Measurements from ENCODE around the gene WWOX.

WWOX gene

DNA sequence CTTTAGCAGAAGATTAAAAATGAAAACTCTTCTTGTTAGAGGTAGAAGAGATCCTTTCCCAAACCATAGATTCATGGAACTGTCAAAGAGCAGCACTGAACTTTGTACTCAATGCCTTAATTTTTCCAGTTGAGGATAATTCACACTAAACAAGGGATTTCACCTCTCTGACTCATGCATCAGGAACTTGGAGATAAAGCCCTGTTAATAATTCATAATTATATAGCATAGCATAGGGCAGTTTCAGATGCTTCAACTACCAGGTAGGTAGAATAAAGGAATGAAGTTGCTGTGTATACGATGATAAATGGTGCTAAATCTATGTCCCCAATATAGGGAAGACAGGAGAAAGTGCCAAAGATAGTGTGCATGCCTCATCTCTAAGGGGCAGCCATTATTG, 1050.7 kb downstream of the WWOX start:
- no peak for DNase-seq (ENCODE audit: low read depth)

DNA sequence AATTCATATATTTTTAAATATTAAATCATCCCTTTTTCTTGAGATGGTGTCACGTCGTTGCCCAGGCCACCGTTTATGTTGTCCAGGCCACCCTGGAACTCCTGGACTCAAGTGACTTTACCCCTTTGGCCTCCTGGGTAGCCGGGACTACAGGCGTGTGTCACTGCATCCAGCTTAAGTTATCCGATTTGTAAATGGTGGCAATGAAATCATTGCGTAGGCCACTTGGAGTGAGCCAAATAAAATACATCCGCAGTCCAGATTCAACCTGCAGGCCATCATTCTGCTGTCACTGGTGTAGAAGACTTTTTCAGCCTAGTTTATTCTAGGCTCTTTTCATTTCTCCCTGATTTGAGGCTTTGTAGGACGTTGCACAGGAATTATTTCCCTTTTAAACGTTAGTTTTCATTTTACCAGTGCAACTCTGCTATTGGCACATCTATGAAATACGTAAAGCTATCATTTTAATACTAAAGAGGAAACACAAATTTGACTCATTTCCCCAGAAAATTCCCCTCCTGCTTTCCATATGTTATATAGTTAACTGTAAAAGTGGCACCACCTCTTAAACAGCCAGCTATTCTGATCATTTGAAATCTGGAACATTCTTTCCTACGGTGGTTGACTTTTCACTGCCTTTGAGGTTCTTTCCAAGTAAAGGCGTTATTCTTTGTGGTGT, 1051.3 kb downstream of the WWOX start:
- DNase-seq (ENCODE audit: low read depth) = no peak

DNA sequence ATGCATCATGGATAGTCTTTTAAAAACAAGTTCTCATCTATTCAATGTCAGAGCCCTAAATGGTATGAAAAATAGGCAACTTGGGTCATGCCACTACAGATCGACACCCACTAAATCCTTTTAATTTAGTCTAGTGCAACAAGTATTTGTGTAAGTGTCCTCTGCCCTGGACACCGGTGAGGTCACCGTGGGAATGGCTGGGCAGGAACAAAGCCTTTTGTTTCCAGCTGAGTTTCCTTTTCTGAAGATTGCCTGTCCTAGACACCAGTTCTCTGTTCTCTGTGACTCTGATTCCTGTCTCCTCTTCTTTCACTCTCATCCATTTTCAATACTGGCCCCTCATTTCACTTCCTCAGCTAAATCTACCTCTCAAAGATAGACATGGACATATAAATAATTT, 1054.6 kb downstream of the WWOX start:
- no peak for DNase-seq (ENCODE audit: low read depth)

DNA sequence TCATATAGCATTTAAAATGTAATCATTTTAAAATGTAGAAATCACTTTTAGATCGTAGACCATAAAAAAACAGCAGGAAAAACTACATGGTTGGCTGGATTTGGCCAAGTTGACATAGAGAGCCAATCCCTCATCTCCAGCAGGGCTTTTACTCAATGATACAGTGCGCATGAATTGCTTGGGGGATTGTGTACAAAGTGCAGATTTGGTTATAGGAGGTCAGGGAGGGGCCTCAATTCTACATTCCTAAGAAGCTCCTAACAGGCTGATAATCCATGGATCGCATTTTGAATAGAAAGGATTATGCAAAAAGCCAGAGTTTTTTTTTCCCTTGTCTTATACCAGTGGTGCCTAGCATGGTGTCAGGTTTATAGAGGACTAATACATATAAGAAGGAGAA, 1056.0 kb downstream of the WWOX start:
- no peak for DNase-seq (ENCODE audit: low read depth)

DNA sequence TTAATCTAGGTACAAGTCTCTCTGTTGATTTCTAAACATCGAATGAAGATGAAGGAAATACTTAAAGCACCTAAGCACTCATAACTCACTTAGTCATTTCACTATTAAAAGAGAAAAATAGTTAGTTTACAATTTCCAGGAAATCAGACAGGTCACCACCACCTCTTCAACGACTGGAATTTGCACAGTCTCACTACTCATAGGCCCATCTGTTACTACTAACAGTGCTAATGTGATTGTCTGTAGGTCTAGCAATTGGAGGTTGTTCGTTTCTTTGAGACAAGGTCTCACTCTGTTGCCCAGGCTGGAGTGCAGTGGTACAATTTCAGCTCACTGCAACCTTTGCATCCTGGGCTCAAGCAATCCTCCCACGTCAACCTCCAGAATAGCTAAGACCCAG, 1056.5 kb downstream of the WWOX start:
- no peak for DNase-seq (ENCODE audit: low read depth)

DNA sequence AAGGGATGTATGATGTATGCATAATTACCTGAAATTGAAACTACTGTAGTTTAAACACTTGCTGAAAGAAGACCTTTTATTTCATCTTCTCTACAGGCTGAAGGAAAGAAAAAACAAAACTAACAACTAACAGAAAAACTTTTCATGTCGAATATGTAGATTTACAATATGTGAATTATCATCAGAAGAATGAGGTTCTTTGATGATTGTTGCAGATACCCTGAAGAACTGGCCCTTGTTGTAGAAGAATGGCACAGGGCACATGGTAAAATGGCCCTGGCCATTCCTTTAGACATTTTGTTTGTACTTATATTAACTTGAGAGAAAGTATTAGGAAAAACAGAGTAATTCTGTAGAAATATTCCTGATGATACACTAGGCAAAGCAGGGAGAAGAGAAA, 1057.3 kb downstream of the WWOX start:
- DNase-seq (ENCODE audit: low read depth) = no peak

DNA sequence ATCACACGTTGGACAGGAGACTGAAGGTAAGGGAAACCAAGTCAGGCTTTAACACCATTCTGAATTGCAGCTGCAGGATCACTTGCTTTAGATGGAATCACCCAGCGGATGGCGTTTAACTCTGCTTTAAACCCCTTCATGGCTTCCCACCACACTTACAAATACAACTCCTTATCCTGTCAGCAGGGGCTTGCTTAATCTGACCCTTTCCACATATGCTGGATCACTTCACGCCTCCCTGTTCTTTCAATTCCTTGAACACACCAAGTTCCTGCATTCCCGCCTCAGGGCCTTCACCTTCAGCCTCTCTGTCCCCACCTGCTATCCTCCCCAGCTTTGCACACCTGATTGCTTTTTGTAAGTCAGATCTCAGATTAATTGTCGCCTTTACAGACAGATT, 1058.9 kb downstream of the WWOX start:
- no peak for DNase-seq (ENCODE audit: low read depth)

DNA sequence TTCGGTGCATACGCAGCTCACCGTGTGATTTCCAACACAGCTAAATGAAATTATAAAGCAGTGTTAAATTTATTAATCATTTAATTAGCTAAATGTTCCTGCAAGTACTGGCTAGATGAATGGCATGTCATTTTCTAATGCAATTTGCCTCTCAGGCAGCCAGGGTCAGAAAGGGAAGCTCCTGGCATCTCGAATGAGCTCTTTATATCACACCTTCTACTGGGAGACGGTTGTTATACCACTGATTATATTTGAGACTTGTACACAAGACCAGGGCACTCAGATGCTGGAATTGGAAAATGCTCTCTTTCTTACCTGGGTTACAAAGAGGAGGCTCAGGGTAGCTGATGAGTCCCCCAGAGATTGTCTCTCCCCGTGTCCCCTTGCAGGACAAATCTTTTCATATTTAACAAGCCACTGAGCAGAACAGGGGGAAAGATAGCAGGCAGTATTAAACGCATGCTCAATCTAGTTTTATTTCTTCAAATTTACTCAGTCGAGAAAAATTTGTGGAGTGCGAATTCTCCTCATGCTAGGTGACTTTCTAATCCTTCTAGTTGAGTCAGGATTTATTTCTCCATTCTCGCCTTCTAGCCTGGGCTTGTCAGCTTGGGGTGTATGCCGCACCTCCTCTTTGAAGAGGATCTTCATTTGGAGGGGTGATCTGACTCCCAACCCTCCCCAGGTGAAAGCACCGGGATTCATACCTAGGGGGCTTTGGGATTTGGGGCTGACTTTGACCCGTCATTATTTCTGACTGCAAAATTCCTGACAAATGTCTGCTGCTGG, 1060.0 kb downstream of the WWOX start:
- no peak for DNase-seq (ENCODE audit: low read depth)

DNA sequence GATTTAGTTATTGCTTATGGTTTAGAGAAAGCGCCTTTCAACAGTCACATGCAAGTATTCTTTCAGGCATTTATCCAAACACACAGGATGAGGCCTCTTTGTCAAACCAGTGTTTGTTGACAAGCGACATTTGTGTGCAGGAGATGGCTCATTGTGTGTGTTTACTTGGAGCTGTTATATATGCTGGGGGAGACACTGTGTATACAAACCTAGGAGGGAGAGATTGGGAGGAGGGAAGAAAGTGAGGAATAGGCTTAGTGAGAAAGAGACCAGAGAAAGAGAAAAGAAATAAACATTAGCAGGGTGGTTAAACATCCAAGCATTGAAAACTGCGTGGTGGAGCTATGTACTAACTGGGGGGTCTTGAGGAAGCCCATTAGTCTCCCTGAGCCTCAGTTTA, 1063.5 kb downstream of the WWOX start:
- DNase-seq (ENCODE audit: low read depth) = no peak

DNA sequence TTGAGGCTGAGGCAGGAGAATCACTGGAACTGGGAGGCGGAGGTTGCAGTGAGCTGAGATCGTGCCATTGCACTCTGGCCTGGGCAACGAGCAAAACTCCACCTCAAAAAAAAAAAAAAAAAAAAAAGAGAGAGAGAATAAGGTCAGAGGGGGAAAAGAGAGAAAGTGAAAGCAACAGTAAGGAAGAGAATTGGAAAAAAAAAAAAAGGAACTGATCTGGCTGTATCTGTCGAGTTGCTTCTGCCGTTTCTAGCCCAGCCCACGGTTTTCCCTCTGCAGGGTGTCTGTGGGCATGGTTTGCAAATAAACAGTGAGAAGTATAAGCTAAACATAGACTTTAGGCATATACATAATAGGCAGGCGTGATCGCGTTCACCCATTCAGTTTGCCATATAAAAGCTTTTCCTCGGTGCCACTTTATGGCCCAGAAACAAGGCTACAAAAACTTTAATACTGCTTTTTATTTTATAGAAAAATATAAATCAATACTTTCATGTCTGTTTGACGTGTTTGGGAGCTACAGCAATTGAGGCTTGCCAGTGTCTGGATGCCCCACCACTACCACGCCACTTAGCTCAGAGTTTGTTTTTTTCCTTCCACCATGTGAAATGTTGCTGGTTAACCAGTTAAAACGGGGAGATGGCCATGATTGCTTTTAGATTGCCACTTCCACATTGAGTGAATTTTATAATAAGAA, 1064.4 kb downstream of the WWOX start:
- DNase-seq (ENCODE audit: low read depth) = no peak

DNA sequence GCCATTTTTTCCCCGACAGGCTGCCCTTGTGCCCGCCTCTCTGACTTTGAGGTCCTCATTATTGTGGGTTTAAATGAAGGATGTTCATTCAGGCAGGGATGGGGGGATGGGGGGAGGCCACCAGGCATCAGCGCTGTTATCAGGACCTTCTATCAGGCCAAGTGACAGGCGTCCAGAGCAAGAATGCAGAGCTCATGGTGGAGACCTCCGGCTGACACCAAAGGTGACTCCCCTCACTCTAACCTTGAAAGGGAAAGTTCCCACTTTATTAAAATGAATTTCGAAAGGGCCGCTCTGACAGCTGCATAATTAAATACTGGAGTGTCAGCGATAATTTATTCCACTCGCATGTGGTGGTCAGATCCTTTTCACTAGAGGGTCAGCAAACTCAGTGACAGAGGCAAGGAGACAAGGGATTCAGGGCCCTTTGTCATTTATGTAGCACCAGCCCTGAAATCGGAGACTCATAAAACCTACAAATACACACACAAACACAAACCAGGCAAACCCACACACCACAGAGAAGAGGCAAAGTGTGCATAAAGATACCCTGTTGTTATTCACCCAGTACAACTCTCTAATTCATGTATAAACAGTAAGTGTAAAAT, 1065.0 kb downstream of the WWOX start:
- DNase-seq (ENCODE audit: low read depth) = no peak

DNA sequence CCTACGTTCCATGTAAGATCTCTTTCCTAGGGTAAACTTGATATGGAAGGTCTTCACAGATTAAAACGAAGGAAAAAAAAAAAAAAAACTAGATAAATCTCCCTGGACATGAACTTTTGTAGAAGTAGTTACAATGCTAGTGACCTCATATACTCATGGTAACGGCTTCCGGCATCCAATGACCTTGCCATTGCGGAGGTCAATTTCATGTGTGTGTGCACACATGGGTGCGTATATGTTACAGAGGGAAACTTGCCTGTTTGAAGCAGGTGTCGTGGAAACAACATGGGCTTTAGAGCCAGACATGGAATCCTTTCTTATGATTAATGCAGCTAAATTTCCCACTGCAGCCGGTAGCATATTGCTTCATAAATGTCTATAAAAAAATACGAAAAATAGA, 1065.6 kb downstream of the WWOX start:
- DNase-seq (ENCODE audit: low read depth) = no peak

DNA sequence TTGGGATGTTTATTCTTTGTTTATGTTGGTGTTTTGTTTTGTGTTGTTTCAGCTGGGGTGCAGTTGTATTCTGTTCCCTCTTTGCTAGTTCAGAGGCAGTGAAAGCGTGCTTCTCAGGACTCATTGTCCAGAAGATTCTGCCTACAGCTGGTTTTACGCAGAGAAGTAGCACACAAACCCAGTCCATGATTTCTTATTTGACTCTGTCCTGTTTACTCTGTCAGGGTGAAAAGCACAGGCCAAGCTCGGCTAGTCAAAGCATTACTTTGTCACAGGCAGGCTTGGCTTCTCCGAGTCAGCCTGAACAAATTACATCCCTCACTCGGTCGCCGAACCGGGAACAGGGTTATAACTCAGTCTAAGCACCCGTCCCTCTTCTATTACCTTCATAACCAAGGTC, 1066.1 kb downstream of the WWOX start:
- DNase-seq (ENCODE audit: low read depth) = no peak

DNA sequence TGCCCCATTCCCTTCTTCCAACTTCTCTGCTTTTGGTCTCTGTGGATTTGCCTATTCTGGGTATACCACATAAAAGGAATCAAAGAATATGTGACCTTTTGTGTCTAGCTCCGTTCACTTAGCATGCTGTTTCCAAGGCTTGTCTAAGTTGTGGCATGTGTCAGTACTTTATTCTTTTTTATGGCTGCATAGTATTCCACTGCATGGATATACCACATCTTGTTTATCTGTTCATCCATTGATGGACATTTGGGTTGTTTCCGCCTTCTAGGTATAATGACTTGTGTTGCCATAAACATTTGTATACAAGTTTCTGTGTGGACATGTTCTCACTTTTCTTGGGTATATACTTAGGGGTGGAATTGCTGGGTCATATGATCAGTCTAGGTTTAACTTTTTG, 1068.4 kb downstream of the WWOX start:
- DNase-seq (ENCODE audit: low read depth) = no peak

DNA sequence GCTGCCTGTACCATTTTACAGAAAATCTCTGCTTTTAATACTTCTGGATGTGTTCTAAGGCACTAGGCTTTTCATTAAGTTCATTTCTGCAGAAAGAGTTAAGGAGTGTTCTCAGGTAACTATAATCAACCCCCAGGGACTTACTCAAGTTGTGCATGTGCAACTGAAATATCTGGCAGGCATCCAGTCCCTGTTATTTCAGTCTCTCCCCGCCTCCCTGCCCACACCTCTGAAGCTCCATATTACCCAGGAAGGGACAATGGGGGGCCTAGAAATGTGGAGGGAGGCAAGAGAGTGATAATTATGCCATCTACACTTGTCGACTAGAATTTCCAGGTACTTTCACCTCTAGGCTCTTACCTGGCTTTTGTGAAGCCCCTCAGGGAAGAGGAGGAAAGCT, 1068.9 kb downstream of the WWOX start:
- DNase-seq (ENCODE audit: low read depth) = no peak

DNA sequence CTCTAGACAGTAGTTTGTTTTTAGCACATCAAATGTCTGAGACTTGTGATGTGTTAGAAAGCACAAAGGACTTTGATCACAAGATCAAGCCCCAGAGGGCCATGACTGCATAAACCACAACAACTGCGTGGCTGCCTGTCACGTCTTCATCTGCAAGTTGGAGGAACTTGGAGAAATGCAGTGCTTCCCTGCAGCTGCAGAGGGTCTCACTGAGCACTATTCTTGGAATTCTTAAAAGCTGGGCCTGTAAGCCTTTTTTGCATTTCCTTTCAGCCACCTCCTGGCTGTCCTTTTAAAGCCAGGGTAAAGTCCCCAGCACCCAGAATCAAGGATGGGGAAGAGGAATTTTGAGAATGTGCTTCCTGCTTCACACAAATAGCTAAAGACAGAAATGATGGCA, 1069.8 kb downstream of the WWOX start:
- no peak for DNase-seq (ENCODE audit: low read depth)

DNA sequence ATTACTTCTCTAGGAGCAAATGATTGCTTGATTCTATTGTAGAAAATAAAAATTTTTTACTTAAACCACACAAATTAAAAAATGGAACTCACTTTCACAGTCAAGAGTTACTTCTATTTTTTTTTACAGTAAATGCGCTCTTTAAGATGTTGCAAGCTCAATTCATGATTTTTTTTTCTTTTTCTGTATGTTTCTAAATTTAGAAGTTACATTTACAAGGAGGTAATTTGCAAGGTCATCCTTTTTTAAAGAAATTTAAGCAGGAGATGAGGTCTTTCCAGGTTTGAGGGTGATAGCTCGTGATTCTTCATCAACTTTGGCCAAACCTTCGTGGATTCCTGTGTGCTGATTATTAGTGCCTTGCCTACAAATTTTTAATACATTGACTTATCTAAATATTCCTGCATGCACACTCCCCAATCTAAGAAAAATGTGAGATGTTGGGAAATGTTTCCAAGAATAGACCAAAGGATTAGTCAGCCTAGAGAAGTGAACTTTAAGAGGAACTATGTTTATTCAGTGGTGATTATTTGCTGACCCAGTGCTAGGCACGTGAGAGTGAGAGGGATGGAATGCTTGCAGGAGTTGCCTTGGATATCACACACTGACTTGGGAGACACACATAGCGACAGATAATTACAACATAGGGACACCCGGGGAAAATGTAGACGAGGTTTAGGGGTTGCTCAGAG, 1071.2 kb downstream of the WWOX start:
- no peak for DNase-seq (ENCODE audit: low read depth)

DNA sequence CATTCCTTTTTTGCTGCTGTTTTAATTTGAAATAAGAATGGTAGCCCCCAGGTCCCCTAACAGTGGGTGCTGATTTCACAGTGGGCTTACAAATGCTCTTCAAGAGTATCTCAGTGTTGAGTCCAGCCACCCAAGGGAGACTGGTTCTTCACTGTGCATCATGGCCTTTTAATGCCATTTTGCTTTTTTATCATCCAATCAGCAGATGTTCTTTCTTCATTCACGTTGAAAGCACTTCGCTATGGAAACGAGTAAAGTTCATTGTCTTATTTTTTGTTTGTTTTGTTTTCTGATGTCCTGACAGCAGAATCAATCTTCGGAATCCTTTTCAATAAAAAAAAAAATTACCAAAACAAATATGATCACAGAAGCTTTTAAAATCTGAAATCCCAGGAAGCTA, 1072.0 kb downstream of the WWOX start:
- DNase-seq (ENCODE audit: low read depth) = no peak

DNA sequence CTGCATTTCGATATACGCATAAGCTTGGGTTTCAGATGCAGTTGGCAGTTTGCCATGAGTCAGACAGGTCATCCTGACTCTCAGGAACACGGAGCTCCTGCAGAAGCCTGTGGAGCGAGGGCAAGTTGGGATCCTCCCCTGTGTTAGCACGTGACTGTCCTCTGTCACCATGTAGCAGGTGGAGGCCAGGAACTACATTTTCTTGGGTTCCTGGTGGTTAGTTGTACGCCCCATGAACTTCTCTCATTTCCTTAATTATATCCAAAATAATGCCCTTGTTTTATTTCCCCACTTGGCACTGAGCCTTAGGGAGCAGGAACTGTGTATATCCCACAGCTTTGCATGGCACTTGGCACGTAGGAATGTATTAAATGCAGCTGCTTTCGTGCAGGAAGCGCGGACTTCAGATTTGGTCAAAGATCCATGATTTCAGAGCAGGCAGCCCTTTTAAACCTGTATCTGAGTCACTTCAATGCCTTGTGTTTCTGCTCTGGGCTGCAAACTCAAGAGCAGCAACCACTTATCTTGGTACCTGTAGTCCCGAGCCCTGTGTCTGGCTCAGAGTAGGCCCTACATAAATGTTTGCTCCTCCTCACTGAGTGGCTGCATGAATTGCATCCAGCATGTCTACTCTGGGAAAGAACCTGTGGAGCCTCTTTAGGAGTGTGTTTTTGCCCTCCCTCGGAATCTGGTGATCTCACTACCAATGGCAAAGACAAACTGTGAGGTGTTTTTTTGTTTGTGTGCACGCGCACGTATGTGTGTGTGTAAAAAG, 1072.7 kb downstream of the WWOX start:
- no peak for DNase-seq (ENCODE audit: low read depth)

DNA sequence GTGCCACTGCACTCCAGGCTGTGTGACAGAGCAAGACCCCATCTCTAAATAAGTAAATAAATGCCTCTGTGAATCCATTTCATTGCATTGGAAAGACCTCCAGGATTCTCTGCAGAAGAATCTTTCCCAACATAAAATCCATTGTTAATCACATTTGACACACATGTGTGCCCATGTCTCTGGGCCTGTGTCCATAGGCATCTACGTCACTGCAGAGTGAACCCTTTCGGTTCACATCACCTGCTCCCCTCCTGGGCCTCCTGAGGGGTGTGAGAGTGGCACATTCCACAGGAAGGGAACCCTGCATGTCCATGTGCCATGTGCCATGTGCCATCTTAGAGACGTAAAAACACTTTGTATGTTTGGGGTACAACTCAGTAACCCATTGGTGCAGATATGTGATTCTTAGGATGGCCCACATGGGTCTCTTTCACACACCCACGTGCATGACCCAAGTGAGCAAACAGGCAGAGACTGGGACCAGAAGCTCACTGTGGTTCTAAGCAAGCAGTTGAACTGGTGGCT, 1073.6 kb downstream of the WWOX start:
- DNase-seq (ENCODE audit: low read depth) = no peak

DNA sequence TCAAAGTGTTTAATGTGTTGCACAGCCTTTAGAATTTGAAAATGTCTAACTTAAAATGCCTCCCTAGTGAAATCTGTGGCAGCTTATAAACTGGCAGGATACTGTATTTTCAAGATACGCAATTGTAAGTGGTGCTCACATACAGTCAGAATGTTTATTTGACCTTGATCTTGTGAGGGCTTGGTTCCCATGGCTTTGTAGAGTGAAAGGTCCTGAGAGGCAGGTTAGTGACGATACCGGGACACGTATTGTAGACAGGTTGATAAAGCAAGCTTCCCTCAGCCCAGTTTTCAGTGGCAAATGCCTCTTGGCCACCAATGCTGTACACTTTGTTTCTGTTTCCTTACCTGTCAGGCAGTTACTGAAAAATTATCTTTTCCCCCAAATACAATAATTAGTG, 1074.5 kb downstream of the WWOX start:
- DNase-seq (ENCODE audit: low read depth) = no peak

Measured in CMK (cell line).